H9 (cell line): ENCODE results near the gene PTPRN2. TPM values are rescaled to one million over a fixed set of nuclear protein-coding genes. Genes with fewer than 3 reads are reported as not detected.

Experiments
- DNase-seq: peaks from one replicate; pipeline ENCODE4 v3.0.0-alpha.2; 2017
- H2AFZ ChIP-seq: one replicate; pipeline ENCODE4 v1.6.1; 2013; ENCODE audit warnings: mild to moderate bottlenecking, low read length, control low read depth, moderate library complexity
- H2AK5ac ChIP-seq: 2 replicates; pipeline ENCODE4 v1.6.1; 2013; ENCODE audit warnings: low read length, control low read depth, mixed read lengths; ENCODE audit not compliant: insufficient read length
- H2BK120ac ChIP-seq: one replicate; pipeline ENCODE4 v1.6.1; 2013; ENCODE audit warnings: low read depth, mild to moderate bottlenecking, low read length, control low read depth, inconsistent platforms; ENCODE audit not compliant: poor library complexity, severe bottlenecking
- H2BK12ac ChIP-seq: 2 replicates; pipeline ENCODE4 v1.6.1; 2013; ENCODE audit warnings: low read length, control low read depth, mixed read lengths, low read depth; ENCODE audit not compliant: insufficient read length
- H2BK15ac ChIP-seq: 2 replicates; pipeline ENCODE4 v1.6.1; 2013; ENCODE audit warnings: low read depth, low read length, control low read depth
- H2BK20ac ChIP-seq: one replicate; pipeline ENCODE4 v1.6.1; 2013; ENCODE audit warnings: low read depth, mild to moderate bottlenecking, low read length, control low read depth, inconsistent platforms; ENCODE audit not compliant: poor library complexity, severe bottlenecking
- H2BK5ac ChIP-seq: 2 replicates; pipeline ENCODE4 v1.6.1; 2013; ENCODE audit warnings: low read length, control low read depth, mixed read lengths; ENCODE audit not compliant: insufficient read length
- H3K14ac ChIP-seq: 2 replicates; pipeline ENCODE4 v1.6.1; 2013; ENCODE audit warnings: low read length, control low read depth; ENCODE audit not compliant: insufficient read depth
- H3K18ac ChIP-seq: 2 replicates; pipeline ENCODE4 v1.6.1; 2013; ENCODE audit warnings: low read depth, mild to moderate bottlenecking, mixed read lengths, low read length, control low read depth; ENCODE audit not compliant: insufficient read length
- H3K23ac ChIP-seq: 2 replicates; pipeline ENCODE4 v1.6.1; 2013; ENCODE audit warnings: low read length, control low read depth, mixed read lengths, low read depth; ENCODE audit not compliant: insufficient read length
- H3K23me2 ChIP-seq: 2 replicates; pipeline ENCODE4 v1.6.1; 2013; ENCODE audit warnings: low read depth, mild to moderate bottlenecking, mixed read lengths, low read length, control low read depth; ENCODE audit not compliant: insufficient read length, poor library complexity, severe bottlenecking
- H3K27ac ChIP-seq: 2 replicates; pipeline ENCODE4 v1.5.1; 2013; ENCODE audit warnings: low read length, control low read depth, mixed read lengths, low read depth; ENCODE audit not compliant: insufficient read length
- H3K27me3 ChIP-seq: 2 replicates; pipeline ENCODE4 v1.6.1; 2013; ENCODE audit warnings: low read length, control low read depth, inconsistent platforms; ENCODE audit not compliant: insufficient read depth
- H3K4ac ChIP-seq: 2 replicates; pipeline ENCODE4 v1.6.1; 2013; ENCODE audit warnings: low read depth, mild to moderate bottlenecking, control low read depth, inconsistent platforms, low read length, moderate library complexity
- H3K4me1 ChIP-seq: 2 replicates; pipeline ENCODE4 v1.6.1; 2013; ENCODE audit warnings: low read length, control low read depth, inconsistent platforms; ENCODE audit not compliant: insufficient read depth
- H3K4me2 ChIP-seq: 2 replicates; pipeline ENCODE4 v1.6.1; 2013; ENCODE audit warnings: low read length, control low read depth, mixed read lengths; ENCODE audit not compliant: insufficient read length, insufficient read depth
- H3K56ac ChIP-seq: 2 replicates; pipeline ENCODE4 v1.6.1; 2013; ENCODE audit warnings: low read depth, mild to moderate bottlenecking, mixed read lengths, low read length, control low read depth; ENCODE audit not compliant: insufficient read length
- H3K79me1 ChIP-seq: 2 replicates; pipeline ENCODE4 v1.6.1; 2013; ENCODE audit warnings: low read depth, mild to moderate bottlenecking, moderate library complexity, low read length, control low read depth, inconsistent platforms; ENCODE audit not compliant: insufficient read depth, poor library complexity, severe bottlenecking
- H3K79me2 ChIP-seq: 2 replicates; pipeline ENCODE4 v1.6.1; 2013; ENCODE audit warnings: low read length, control low read depth, inconsistent platforms; ENCODE audit not compliant: insufficient read depth
- H3K9ac ChIP-seq: 2 replicates; pipeline ENCODE4 v1.6.1; 2013; ENCODE audit warnings: low read length, control low read depth, mixed read lengths; ENCODE audit not compliant: insufficient read length; ENCODE audit errors: extremely low read depth
- H3K9me3 ChIP-seq: one replicate; pipeline ENCODE4 v1.6.1; 2013; ENCODE audit warnings: low read depth, low read length, inconsistent platforms; ENCODE audit not compliant: control insufficient read depth
- H3T11ph ChIP-seq: one replicate; pipeline ENCODE4 v1.6.1; 2013; ENCODE audit warnings: mild to moderate bottlenecking, low read length, control low read depth, inconsistent platforms
- H4K20me1 ChIP-seq: one replicate; pipeline ENCODE4 v1.6.1; 2013; ENCODE audit not compliant: control insufficient read depth, insufficient read length, insufficient read depth
- H4K5ac ChIP-seq: 2 replicates; pipeline ENCODE4 v1.6.1; 2013; ENCODE audit warnings: low read depth, mild to moderate bottlenecking, mixed read lengths, low read length, control low read depth; ENCODE audit not compliant: insufficient read length
- H4K8ac ChIP-seq: replicated peaks from 2 replicates; pipeline ENCODE4 v1.6.1; 2013; ENCODE audit warnings: low read length, control low read depth, mixed read lengths, low read depth; ENCODE audit not compliant: insufficient read length
- H4K91ac ChIP-seq: 2 replicates; pipeline ENCODE4 v1.6.1; 2013; ENCODE audit warnings: low read depth, mild to moderate bottlenecking, moderate library complexity, mixed read lengths, low read length, control low read depth; ENCODE audit not compliant: insufficient read length
- H3K27ac Mint-ChIP-seq, 3 experiments: 2 replicates in 2 of 3; 3 replicates in 1 of 3; pipeline ENCODE4 v1.8.0; 2020 to 2021; ENCODE audit warnings: mixed read lengths in 3 of 3, mild to moderate bottlenecking in 1 of 3, moderate library complexity in 1 of 3
- H3K27me3 Mint-ChIP-seq: 2 replicates; pipeline ENCODE4 v1.8.0; 2021; ENCODE audit warnings: low read depth, mild to moderate bottlenecking, moderate library complexity, mixed read lengths
- H3K36me3 Mint-ChIP-seq, 3 experiments: 2 replicates in 2 of 3; 3 replicates in 1 of 3; pipeline ENCODE4 v1.8.0; 2020 to 2021; ENCODE audit warnings: low read depth in 3 of 3, mixed read lengths in 3 of 3; ENCODE audit not compliant: insufficient read depth in 1 of 3
- H3K4me1 Mint-ChIP-seq, 2 experiments: 2 replicates each; pipeline ENCODE4 v1.8.0; 2020; ENCODE audit warnings: mixed read lengths in 2 of 2
- H3K4me3 Mint-ChIP-seq, 2 experiments: 2 replicates in 1 of 2; 3 replicates in 1 of 2; pipeline ENCODE4 v1.8.0; 2020 to 2021; ENCODE audit warnings: mild to moderate bottlenecking in 2 of 2, mixed read lengths in 2 of 2, moderate library complexity in 1 of 2
- H3K9me3 Mint-ChIP-seq, 2 experiments: 2 replicates in 1 of 2; 3 replicates in 1 of 2; pipeline ENCODE4 v1.8.0; 2020; ENCODE audit warnings: mild to moderate bottlenecking in 2 of 2, mixed read lengths in 2 of 2, moderate library complexity in 1 of 2
- WGBS: extraction: QIAGEN DNeasy Blood & Tissue Kit; methylation state at CpG from one replicate; pipeline ENCODE4 v1.1.7; 2013; ENCODE audit warnings: missing lambda C conversion rate, low lambda C conversion rate, mixed read lengths; ENCODE audit not compliant: insufficient read length; ENCODE audit errors: extremely low coverage; 5-methylcytosine and 5-hydroxymethylcytosine counted together
- total RNA-seq: library from RNA; stranded (reverse); gene quantifications from 2 replicates; pipeline ENCODE4 v1.2.1, GENCODE V29; 2021
- TF ChIP-seq, protein P1 (sequence below): fragments of 200-600 bp; sonication (generic); conservative IDR thresholded peaks from 3 replicates; pipeline ENCODE4 v1.8.0; 2021; ENCODE audit warnings: antibody characterized with exemption, mild to moderate bottlenecking

Gene PTPRN2
- total RNA-seq, 1 experiment from 2014 or later = 5.2 TPM

DNA sequence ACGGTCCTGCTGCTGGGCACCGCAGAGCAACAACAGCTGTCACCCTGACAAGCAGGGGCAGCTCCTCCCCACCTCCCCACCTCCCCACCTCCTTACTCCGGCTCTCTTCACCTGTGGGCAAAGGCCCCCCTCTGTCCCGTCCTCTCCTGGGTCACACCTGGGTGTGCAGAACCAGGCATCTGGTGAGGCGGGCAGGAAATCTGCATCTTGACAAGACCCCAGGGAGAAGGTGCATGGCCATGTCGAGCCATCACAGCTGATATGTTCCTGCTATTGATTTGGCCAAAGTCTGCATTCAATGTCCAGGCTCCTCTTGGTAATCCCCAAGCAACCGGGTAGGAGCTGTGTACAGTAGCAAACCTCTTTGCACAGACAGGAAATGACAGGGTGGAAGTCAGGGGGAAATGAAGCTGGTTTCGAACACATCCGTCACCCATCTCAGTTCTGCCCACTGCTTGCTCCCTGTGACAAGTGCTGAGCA lies 696.7 kb downstream of the PTPRN2 start:
- no peak overlapping the region for H3K4ac ChIP-seq
- H3K27ac Mint-ChIP-seq = no peak overlapping the region
- no peak overlapping the region for H3T11ph ChIP-seq
- no peak overlapping the region for H2AK5ac ChIP-seq
- no peak overlapping the region for H2BK12ac ChIP-seq
- H3K9me3 ChIP-seq = no peaks in the 10 kb centered on the region
- no peak overlapping the region for H3K56ac ChIP-seq
- H3K79me1 ChIP-seq = no peaks in the 10 kb centered on the region
- peaks cover 18% of the 10 kb centered on the region for H3K27me3 Mint-ChIP-seq
- no peak overlapping the region for H4K91ac ChIP-seq
- no CpG with 5 or more reads among the region's 9 CpGs for WGBS
- no peak overlapping the region for H3K4me2 ChIP-seq
- H4K8ac ChIP-seq = no peak overlapping the region
- DNase-seq = no peak
- no peaks in the 10 kb centered on the region for H3K4me1 ChIP-seq
- no peak overlapping the region for H4K5ac ChIP-seq
- no peak overlapping the region for H3K14ac ChIP-seq
- H2BK20ac ChIP-seq = no peak overlapping the region
- no peaks in the 10 kb centered on the region for H4K20me1 ChIP-seq
- no peak overlapping the region for H3K18ac ChIP-seq
- no peaks in the 10 kb centered on the region for H3K23me2 ChIP-seq
- no peak overlapping the region for H3K9ac ChIP-seq
- no peak overlapping the region for H3K23ac ChIP-seq
- TF ChIP-seq, protein P1, sequence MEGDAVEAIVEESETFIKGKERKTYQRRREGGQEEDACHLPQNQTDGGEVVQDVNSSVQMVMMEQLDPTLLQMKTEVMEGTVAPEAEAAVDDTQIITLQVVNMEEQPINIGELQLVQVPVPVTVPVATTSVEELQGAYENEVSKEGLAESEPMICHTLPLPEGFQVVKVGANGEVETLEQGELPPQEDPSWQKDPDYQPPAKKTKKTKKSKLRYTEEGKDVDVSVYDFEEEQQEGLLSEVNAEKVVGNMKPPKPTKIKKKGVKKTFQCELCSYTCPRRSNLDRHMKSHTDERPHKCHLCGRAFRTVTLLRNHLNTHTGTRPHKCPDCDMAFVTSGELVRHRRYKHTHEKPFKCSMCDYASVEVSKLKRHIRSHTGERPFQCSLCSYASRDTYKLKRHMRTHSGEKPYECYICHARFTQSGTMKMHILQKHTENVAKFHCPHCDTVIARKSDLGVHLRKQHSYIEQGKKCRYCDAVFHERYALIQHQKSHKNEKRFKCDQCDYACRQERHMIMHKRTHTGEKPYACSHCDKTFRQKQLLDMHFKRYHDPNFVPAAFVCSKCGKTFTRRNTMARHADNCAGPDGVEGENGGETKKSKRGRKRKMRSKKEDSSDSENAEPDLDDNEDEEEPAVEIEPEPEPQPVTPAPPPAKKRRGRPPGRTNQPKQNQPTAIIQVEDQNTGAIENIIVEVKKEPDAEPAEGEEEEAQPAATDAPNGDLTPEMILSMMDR = no peak
- no peak overlapping the region for H2BK120ac ChIP-seq
- H3K4me1 Mint-ChIP-seq = peaks cover 4 to 12% of the 10 kb centered on the region in 2 experiments
- H3K79me2 ChIP-seq = no peaks in the 10 kb centered on the region
- no peak overlapping the region for H3K27ac ChIP-seq
- H3K27me3 ChIP-seq = no peaks in the 10 kb centered on the region
- no peak overlapping the region for H2BK15ac ChIP-seq
- H2AFZ ChIP-seq = no peak overlapping the region
- peaks cover 10 to 12% of the 10 kb centered on the region in 2 experiments for H3K9me3 Mint-ChIP-seq
- no peak overlapping the region for H2BK5ac ChIP-seq
- H3K36me3 Mint-ChIP-seq = peaks cover 4 to 12% (median 10%) of the 10 kb centered on the region in 3 experiments; a peak in 6 of 7 replicates
- no peak overlapping the region for H3K4me3 Mint-ChIP-seq
